GM12874 (cell line): ENCODE measurements around the gene CEP131.

Experiments
- CTCF ChIP-seq: IDR thresholded peaks from 2 replicates; pipeline ENCODE4 v1.5.1; 2011; ENCODE audit warnings: low read depth, mild to moderate bottlenecking, control low read depth, low read length, moderate library complexity; ENCODE audit not compliant: insufficient read depth

CEP131 gene

DNA sequence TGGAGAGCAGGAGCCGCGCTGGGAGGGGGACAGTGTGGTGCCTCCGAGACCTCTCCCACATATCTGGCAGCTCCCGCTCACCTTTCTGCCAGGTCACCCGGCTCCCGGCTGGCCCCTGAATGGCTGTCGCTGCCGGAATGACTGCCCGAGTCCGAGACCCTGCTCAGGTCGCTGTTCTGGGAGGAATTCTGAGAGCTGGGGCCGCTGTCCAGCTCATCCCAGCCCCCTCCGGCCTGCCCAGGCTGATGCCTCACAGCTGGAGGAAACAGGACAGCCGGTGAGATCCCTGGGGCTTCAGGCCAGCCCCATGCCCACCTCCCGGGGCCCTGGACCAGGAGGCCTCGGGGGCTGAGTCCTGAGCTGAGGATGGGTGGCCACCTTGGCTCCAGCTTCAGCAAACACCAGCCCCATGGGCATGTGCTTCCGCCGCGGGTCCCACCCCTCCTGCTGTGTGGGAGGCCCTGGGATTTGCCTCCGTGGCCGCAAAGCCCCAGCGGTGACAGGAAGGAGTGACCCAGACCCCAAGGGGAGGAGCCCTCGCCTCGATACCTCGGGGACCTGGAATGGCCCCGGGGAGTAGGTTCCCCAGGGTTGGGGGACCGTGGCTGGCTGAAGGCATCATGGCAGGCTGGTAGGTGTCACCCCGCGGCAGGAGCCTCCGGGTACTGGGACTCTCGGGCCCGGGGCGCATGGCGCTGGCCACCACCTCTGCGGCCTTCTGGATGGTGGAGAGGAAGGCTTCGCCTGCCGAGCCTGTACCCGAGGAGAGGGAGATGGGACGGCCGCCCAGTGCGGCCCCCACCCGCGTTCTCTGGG is 9.2 kb upstream of the CEP131 start:
- no peak for TF ChIP-seq CTCF

- TF ChIP-seq CTCF, result no peak
These were observed 8.4 kb upstream of the CEP131 start for GRCh38 chr17:81231121-81231645.

GRCh38 chr17:81230043-81230820 is 7.5 kb upstream of the CEP131 start:
- TF ChIP-seq CTCF, result peak; percentile 53

DNA sequence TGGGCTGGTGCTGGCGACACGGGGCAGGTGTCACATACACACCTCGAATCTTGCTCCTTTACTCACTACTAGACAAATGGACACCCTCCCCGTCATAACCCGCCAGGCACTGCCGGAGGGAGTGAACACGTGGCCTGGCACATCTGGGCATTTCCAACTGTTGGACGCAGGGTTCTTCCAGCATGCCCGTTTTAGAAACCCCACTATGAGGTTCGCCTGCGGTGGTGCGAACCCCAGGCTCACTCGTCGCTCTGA is 6.8 kb upstream of the CEP131 start:
- no peak for TF ChIP-seq CTCF

DNA sequence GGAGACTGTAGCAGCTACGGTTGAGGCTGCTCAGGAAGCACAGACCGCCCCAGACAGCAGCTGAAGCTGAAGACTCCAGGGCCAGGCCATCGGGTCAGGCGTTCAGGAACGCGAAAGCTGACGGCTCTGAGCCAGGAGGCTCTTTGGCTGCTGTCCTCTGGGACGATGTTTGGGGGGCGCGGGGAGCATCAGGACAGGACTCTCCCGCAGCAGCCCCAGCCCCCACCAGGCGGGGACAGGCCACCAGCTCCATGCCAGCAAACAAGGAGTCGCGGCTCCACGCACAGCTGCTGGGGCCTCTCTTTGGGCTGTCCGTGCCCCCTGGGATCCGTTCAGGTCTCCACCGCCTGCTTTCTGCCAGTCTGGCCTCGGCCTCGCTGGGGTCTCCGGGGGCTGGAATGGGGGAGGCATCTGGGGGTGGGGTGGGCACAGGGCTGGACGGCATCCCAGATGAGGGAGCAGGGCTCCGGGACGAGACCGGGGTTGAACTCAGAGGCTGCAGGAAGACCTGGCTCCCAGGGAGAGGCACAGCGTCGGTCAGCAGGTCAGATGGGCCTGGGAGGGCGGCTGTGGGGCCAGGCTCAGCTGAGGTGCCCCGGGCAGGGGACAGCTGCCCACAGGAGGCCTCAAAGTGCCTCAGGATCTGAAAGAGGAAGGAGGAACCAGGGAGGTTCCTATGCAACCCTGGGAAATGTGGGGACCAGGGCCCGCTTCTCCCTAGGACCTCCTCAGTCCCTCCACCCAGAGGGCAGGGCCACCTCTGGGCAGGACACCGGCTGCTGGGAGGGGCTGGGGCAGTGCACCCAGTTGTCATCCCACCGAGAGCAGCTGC is 6.3 kb upstream of the CEP131 start:
- TF ChIP-seq CTCF, result no peak

DNA sequence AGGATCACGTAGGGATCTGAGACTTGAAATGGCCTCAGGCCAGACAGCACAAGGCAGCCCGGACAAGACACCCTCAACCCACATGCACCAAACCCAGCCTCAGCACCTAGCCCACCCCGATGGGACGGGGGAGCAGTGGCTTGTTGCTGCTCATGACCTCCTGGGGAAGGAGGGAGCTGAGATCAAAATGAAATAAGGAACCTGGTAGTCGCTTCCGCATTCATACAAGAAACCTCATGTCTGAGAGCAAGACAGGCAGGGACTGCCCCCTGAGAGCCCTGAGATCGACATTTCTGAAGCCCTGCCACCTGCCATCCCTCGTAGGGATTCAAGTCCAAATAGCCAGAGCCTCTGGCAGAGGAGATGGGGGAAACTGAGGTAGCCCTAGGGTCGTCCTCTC is 5.7 kb upstream of the CEP131 start:
- TF ChIP-seq CTCF, result no peak

- no peak for TF ChIP-seq CTCF
These were observed 981 bp upstream of the CEP131 start for GRCh38 chr17:81223762-81224130.
